Measurements from ENCODE around the gene MYO5B.

DNA sequence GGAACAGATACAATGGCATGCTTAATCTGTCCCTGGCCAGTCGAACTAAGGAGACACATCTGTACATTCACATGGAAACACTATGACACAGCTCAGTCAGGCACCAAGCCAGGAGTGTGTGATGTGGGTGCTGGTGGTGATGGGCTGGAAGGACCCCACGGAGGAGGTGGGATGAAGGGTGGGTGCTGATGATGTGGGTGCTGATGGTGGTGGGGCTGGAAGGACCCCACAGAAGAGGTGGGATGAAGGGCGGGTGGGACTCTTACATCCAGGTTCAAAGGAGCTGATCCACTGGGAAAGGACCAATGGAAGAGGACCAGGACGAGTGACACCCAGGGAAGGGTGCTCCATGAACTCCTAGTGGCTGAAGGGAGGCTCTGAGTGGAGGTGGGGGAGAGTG, 346.8 kb downstream of the MYO5B start:
- TF ChIP-seq, protein P1, sequence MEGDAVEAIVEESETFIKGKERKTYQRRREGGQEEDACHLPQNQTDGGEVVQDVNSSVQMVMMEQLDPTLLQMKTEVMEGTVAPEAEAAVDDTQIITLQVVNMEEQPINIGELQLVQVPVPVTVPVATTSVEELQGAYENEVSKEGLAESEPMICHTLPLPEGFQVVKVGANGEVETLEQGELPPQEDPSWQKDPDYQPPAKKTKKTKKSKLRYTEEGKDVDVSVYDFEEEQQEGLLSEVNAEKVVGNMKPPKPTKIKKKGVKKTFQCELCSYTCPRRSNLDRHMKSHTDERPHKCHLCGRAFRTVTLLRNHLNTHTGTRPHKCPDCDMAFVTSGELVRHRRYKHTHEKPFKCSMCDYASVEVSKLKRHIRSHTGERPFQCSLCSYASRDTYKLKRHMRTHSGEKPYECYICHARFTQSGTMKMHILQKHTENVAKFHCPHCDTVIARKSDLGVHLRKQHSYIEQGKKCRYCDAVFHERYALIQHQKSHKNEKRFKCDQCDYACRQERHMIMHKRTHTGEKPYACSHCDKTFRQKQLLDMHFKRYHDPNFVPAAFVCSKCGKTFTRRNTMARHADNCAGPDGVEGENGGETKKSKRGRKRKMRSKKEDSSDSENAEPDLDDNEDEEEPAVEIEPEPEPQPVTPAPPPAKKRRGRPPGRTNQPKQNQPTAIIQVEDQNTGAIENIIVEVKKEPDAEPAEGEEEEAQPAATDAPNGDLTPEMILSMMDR (IDR thresholded peaks at IDR 0.05; ENCODE audit: borderline replicate concordance, extremely low read depth, low read length, poor library complexity, severe bottlenecking), result no peak
- TF ChIP-seq EZH2 (IDR thresholded peaks at IDR 0.05; ENCODE audit: borderline replicate concordance, low read depth, low read length, severe bottlenecking), result no peak

Data from DND-41 (cell line).